ENCODE results near the gene LCN15. TPM values are rescaled to one million over a fixed set of nuclear protein-coding genes. Genes with fewer than 3 reads are reported as not detected.

Gene LCN15
- total and polyA plus RNA-seq, 2 of the 4 experiments (the other 2 are of a cell fraction), result not detected

- no peak overlapping the region for H3K23ac ChIP-seq (ENCODE audit: low read depth, low read length)
- H3K27ac ChIP-seq (ENCODE audit: insufficient read depth, low read length), result no peak overlapping the region
- no peak overlapping the region for H2AK9ac ChIP-seq (replicated peaks; ENCODE audit: low read depth, low read length, poor library complexity)
- H2BK5ac ChIP-seq (ENCODE audit: low read depth, low read length, poor library complexity, severe bottlenecking), result no peak overlapping the region
- peaks cover 16% of the 10 kb centered on the region for H3K4me1 ChIP-seq (ENCODE audit: control insufficient read depth, insufficient read depth, low read length)
- peaks cover 2% of the 10 kb centered on the region for H3K36me3 ChIP-seq (ENCODE audit: control insufficient read depth, insufficient read depth, low read length)
- no peak overlapping the region for H4K8ac ChIP-seq (ENCODE audit: low read depth in 2 of 2, low read length in 2 of 2)
- no peak overlapping the region for H2AFZ ChIP-seq (replicated peaks; ENCODE audit: low read length, poor library complexity)
- peaks cover 13% of the 10 kb centered on the region; the same call in 1 of the 2 replicates for H4K20me1 ChIP-seq (ENCODE audit: insufficient read depth, low read length)
- intact Hi-C loops (cut with micrococcal nuclease) (no loop called here), dilution Hi-C loops (cut with HindIII; ENCODE audit: low sequenced_read_pairs, unreplicated experiment) (no loop called here), in situ Hi-C loops (cut with MboI; ENCODE audit: low sequenced_read_pairs) (no loop called here)
- no peak overlapping the region for H3K4ac ChIP-seq (ENCODE audit: low read depth, low read length)
- H3K56ac ChIP-seq (ENCODE audit: extremely low read depth, insufficient read depth, low read length), result no peak overlapping the region
- H2AK5ac ChIP-seq (ENCODE audit: low read depth, low read length), result no peak overlapping the region
- no peak overlapping the region for H3K4me2 ChIP-seq (ENCODE audit: low read depth, low read length)
- H4K91ac ChIP-seq (ENCODE audit: insufficient read depth, low read depth, low read length), result no peak overlapping the region
- ATAC-seq (ENCODE audit: low read depth) (no peak), DNase-seq (no peak)
- no peaks in the 10 kb centered on the region for H3K9me1 ChIP-seq (ENCODE audit: insufficient read depth, low read length)
- no peak overlapping the region for H3K14ac ChIP-seq (replicated peaks; ENCODE audit: low read depth, low read length)
- H3K79me1 ChIP-seq (ENCODE audit: low read depth in 1 of 2, low read length in 2 of 2), result peaks cover 20 to 27% of the 10 kb centered on the region in 2 experiments
- no peak overlapping the region for H2BK120ac ChIP-seq (ENCODE audit: low read depth, low read length)
- ChIA-PET CTCF (no interaction called here), POLR2A (ENCODE audit: unreplicated experiment) (no interaction called here)
- H3K9ac ChIP-seq (ENCODE audit: low read depth, low read length), result no peak overlapping the region
- TF ChIP-seq ELK1 (IDR thresholded peaks at IDR 0.05; ENCODE audit: borderline replicate concordance, low read depth, low read length) (no peak), CTCF (conservative IDR thresholded peaks at IDR 0.05; ENCODE audit: low read depth, low read length) (no peak), POLR2A (IDR thresholded peaks at IDR 0.05; ENCODE audit: low read depth, low read length) (no peak), NFE2L2 (IDR thresholded peaks at IDR 0.05; ENCODE audit: low read depth, low read length) (no peak), MAFK (IDR thresholded peaks at IDR 0.05; ENCODE audit: low read depth, low read length) (no peak)
- no peak overlapping the region for H4K5ac ChIP-seq (ENCODE audit: low read depth, low read length)
- no peaks in the 10 kb centered on the region for H3K9me3 ChIP-seq (ENCODE audit: control insufficient read depth, insufficient read depth, low read length)
- BruUV-seq (replicated peaks), result no TSS peak
- H2BK20ac ChIP-seq (ENCODE audit: low read depth, low read length), result no peak overlapping the region
- no peak overlapping the region for H3K4me3 ChIP-seq (ENCODE audit: insufficient read depth, low read depth, low read length)
- H3K27me3 ChIP-seq (ENCODE audit: control insufficient read depth, insufficient read depth, low read length), result peaks cover 16% of the 10 kb centered on the region
- no peak overlapping the region for H3K18ac ChIP-seq (ENCODE audit: low read depth, low read length)
- no peak overlapping the region for H2BK15ac ChIP-seq (ENCODE audit: low read depth, low read length)
- 78% methylated on average over 6 of the region's 12 CpGs; no CpG with 5 or more reads in 1 of the 2 experiments for WGBS, 2 experiments (ENCODE audit: extremely low coverage in 2 of 2, insufficient read length in 1 of 2)
These were observed 41.0 kb upstream of the LCN15 start for GRCh38 chr9:136805207-136805740.

All from IMR-90 (cell line).